GM18498 (cell line): Measurements from ENCODE around the gene OLFML1.
A peak's percentile ranks its signal among the peaks of the same experiment; 100 is the strongest.

Source experiments
- ATAC-seq: cut with Tn5 transposase; IDR thresholded peaks from one replicate; pipeline ENCODE4 v1.9.1; 2021; ENCODE audit warnings: mild to moderate bottlenecking, moderate library complexity; ENCODE audit not compliant: unreplicated experiment

OLFML1 gene

DNA sequence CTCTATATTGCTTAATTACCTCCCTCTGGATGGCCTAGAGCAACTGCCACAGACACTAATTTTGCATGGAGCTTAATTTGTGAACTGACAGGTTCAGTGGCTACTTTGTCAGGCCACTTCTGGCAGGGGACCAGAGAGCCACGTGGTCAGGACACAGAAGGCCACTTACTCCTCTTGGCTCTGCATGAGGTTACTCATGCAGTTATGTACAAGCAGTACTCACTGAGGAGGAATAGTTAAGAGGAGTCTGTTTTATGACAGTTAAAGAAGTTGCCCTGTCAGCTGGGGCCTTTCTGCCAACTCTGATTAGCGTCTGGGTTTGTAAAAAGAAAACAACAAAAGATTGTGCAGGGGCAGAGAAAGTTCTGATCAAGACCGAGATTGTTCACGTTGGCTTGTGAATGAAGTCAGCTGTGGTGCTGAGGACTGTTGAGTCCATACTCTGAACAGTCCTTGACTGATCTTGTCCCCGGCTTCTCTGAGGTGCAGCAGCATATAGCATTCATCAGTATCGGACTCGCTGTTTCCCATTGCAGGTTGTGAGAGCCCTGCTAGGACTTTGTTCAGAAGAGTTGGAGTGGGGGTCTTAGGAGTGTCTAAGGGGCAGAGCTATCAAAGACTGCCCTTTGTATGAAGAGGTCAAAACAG is 69.9 kb downstream of the OLFML1 start:
- ATAC-seq: no peak

DNA sequence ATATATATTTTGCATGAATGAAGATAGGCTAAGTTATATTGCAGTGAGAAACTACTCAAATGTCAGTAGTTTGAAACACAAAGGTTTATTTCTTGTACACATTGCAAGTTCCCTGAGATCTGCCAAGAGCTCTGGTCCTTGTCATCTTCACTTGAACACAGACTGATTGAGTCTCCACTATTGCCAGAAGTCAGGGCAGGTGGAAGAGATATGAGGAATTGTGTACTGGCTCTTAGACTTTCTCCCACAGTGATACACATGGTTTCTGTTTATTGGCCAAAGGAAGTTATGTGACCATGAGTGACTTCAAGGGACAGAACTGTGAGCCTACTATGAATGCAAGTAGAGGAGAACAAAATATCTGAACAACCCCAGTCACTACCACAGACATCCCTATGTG is 72.7 kb downstream of the OLFML1 start:
- ATAC-seq: no peak

- ATAC-seq: peak; percentile 84
Measured at GRCh38 chr11:7559398-7560283, 74.3 kb downstream of the OLFML1 start.
